Measurements from ENCODE around the gene TREM2.
"Not testable (repeated sequence)": the region's sequence is repeated elsewhere in the genome, so short reads cannot be mapped to it uniquely, and the experiment has no call there.

Gene TREM2

GRCh38 chr6:41120058-41120457 is 42.9 kb downstream of the TREM2 start:
- no peaks in the 10 kb centered on the region for H3K27me3 Mint-ChIP-seq (ENCODE audit: low read depth)
- no peak for TF ChIP-seq CTCF (IDR thresholded peaks at IDR 0.05; ENCODE audit: unreplicated experiment in 3 of 3)
- peaks cover 11% of the 10 kb centered on the region for H3K4me1 Mint-ChIP-seq
- H3K27ac Mint-ChIP-seq = no peak overlapping the region
- no peak overlapping the region for H3K4me3 Mint-ChIP-seq
- H3K36me3 Mint-ChIP-seq (ENCODE audit: low read depth) = peaks cover 13% of the 10 kb centered on the region
- no peaks in the 10 kb centered on the region for H3K9me3 Mint-ChIP-seq

GRCh38 chr6:41119508-41119907 is 43.4 kb downstream of the TREM2 start:
- H3K4me3 Mint-ChIP-seq = no peak overlapping the region
- peaks cover 11% of the 10 kb centered on the region for H3K4me1 Mint-ChIP-seq
- H3K9me3 Mint-ChIP-seq = no peaks in the 10 kb centered on the region
- no peak for TF ChIP-seq CTCF (IDR thresholded peaks at IDR 0.05; ENCODE audit: unreplicated experiment in 3 of 3)
- H3K36me3 Mint-ChIP-seq (ENCODE audit: low read depth) = peaks cover 13% of the 10 kb centered on the region
- H3K27me3 Mint-ChIP-seq (ENCODE audit: low read depth) = no peaks in the 10 kb centered on the region
- H3K27ac Mint-ChIP-seq = no peak overlapping the region

GRCh38 chr6:41115027-41115426 is 47.9 kb downstream of the TREM2 start:
- H3K27me3 Mint-ChIP-seq (ENCODE audit: low read depth); H3K9me3 Mint-ChIP-seq; H3K4me3 Mint-ChIP-seq; H3K27ac Mint-ChIP-seq; H3K36me3 Mint-ChIP-seq (ENCODE audit: low read depth): not testable (repeated sequence)
- H3K4me1 Mint-ChIP-seq = peaks cover 11% of the 10 kb centered on the region

- Mint-ChIP-seq H3K36me3 (ENCODE audit: low read depth) (no peaks in the 10 kb centered on the region), H3K9me3 (no peaks in the 10 kb centered on the region), H3K4me3 (no peak overlapping the region), H3K27ac (no peak overlapping the region), H3K27me3 (ENCODE audit: low read depth) (no peaks in the 10 kb centered on the region), H3K4me1 (no peaks in the 10 kb centered on the region)
- TF ChIP-seq CTCF (IDR thresholded peaks at IDR 0.05; ENCODE audit: unreplicated experiment in 3 of 3) = no peak
Measured at GRCh38 chr6:41111017-41111416, 51.9 kb downstream of the TREM2 start.

Data from nephron (organoid).